ENCODE results near the gene ROCK2. TPM values are rescaled to one million over a fixed set of nuclear protein-coding genes. Genes with fewer than 3 reads are reported as not detected.

Gene ROCK2
- total RNA-seq, 2 experiments from 2014 or later, result 14.4 to 16.7 TPM

- ChIA-PET CTCF (interaction anchor here (0.6 to 3.4 kb wide), 5 partner anchors 23 to 427 kb away, joined by 3 to 16 read pairs (median 4); a partner anchor contains a TSS), POLR2A (interaction anchor here (0.7 to 1.4 kb wide), 3 partner anchors 23 to 26 kb away, joined by 3 to 4 read pairs (median 3); a partner anchor contains a TSS)
- H3K4me1 Mint-ChIP-seq, result peaks cover 18% of the 10 kb centered on the region
- H3K4me3 Mint-ChIP-seq, result peak within 1 kb of the TSS; percentile 73
- H3K27ac Mint-ChIP-seq, result peak within 1 kb of the TSS; percentile 83
- intact Hi-C loops (cut with DNase I, micrococcal nuclease), result loop anchor here (1.0 to 10.0 kb wide), 13 partner anchors 23 to 1035 kb away; partner anchors contain the start of genes PDIA6 (in 2 of the 2), HPCAL1 (in 1 of the 2), LPIN1 (in 1 of the 2) and ODC1 (in 1 of the 2)
- ATAC-seq, result peak; percentile 84
- no peak for DNase-seq
- H3K27me3 Mint-ChIP-seq, result no peaks in the 10 kb centered on the region
- no peaks in the 10 kb centered on the region for H3K36me3 Mint-ChIP-seq (ENCODE audit: low read depth)
- H3K9me3 Mint-ChIP-seq (ENCODE audit: low read depth), result no peaks in the 10 kb centered on the region
Measured at GRCh38 chr2:11155381-11156035, 188.9 kb downstream of the ROCK2 start, which contains the start of gene SLC66A3. Gene SLC66A3 (plus strand): TSS chr2:11155467. CDS start chr2:11155547, 80 bp downstream.

- Mint-ChIP-seq H3K4me1 (peaks cover 15% of the 10 kb centered on the region), H3K27me3 (no peaks in the 10 kb centered on the region), H3K4me3 (peak overlapping the region; percentile 73), H3K9me3 (ENCODE audit: low read depth) (no peaks in the 10 kb centered on the region), H3K27ac (peak overlapping the region; percentile 83), H3K36me3 (ENCODE audit: low read depth) (no peaks in the 10 kb centered on the region)
- ChIA-PET POLR2A (interaction anchor here (0.7 to 1.4 kb wide), 3 partner anchors 22 to 25 kb away, joined by 3 to 4 read pairs (median 3); a partner anchor contains a TSS), CTCF (interaction anchor here (0.7 to 3.4 kb wide), 4 partner anchors 22 to 428 kb away, joined by 3 to 16 read pairs (median 5); a partner anchor contains a TSS)
- ATAC-seq, result peak; percentile 95
- intact Hi-C loops (cut with DNase I, micrococcal nuclease), result loop anchor here (1.0 to 10.0 kb wide), 13 partner anchors 22 to 1034 kb away; partner anchors contain the start of genes PDIA6 (in 2 of the 2), HPCAL1 (in 1 of the 2), LPIN1 (in 1 of the 2) and ODC1 (in 1 of the 2)
- peak; percentile 100 for DNase-seq
Measured at GRCh38 chr2:11154923-11155380, 189.5 kb downstream of the ROCK2 start.

- peak; percentile 5 for ATAC-seq
- Mint-ChIP-seq H3K4me3 (peak overlapping the region; percentile 72), H3K9me3 (ENCODE audit: low read depth) (no peaks in the 10 kb centered on the region), H3K36me3 (ENCODE audit: low read depth) (no peaks in the 10 kb centered on the region), H3K27me3 (no peaks in the 10 kb centered on the region), H3K27ac (peak overlapping the region; percentile 83), H3K4me1 (peaks cover 15% of the 10 kb centered on the region)
- intact Hi-C loops (cut with DNase I, micrococcal nuclease), result loop anchor here (2.0 to 10.0 kb wide), 5 partner anchors 21 to 1033 kb away; partner anchors contain the start of genes ODC1 (in 1 of the 2) and ROCK2 (in 1 of the 2)
- peak; percentile 52 for DNase-seq
- ChIA-PET POLR2A (interaction anchor here (0.6 to 1.1 kb wide), 4 partner anchors 18 to 479 kb away, joined by 3 to 6 read pairs (median 4); a partner anchor contains a TSS), CTCF (interaction anchor here (3.4 kb wide), 1 partner anchor 22 kb away, joined by 16 read pairs; a partner anchor contains a TSS)
Measured at GRCh38 chr2:11154016-11154922, 190.2 kb downstream of the ROCK2 start.

GRCh38 chr2:11152591-11152990, 191.8 kb downstream of the ROCK2 start:
- no peaks in the 10 kb centered on the region for H3K9me3 Mint-ChIP-seq (ENCODE audit: low read depth)
- H3K4me1 Mint-ChIP-seq, result peaks cover 15% of the 10 kb centered on the region
- H3K27me3 Mint-ChIP-seq, result no peaks in the 10 kb centered on the region
- ChIA-PET POLR2A (interaction anchor here (1.6 kb wide), 1 partner anchor 20 kb away, joined by 4 read pairs; a partner anchor contains a TSS), CTCF (interaction anchor here (0.6 to 1.2 kb wide), 2 partner anchors 21 to 334 kb away, joined by 3 read pairs; no protein-coding TSS in a partner anchor)
- ATAC-seq (no peak), DNase-seq (no peak)
- intact Hi-C loops (cut with DNase I, micrococcal nuclease), result loop anchor here in 1 of 2 experiments (10.0 kb wide), 1 partner anchor 622 kb away; no protein-coding TSS in a partner anchor
- H3K36me3 Mint-ChIP-seq (ENCODE audit: low read depth), result no peaks in the 10 kb centered on the region
- H3K27ac Mint-ChIP-seq, result no peak overlapping the region
- no peak overlapping the region for H3K4me3 Mint-ChIP-seq

GRCh38 chr2:11147263-11147662, 197.2 kb downstream of the ROCK2 start:
- intact Hi-C loops (cut with DNase I, micrococcal nuclease), result no loop called here
- no peaks in the 10 kb centered on the region for H3K4me1 Mint-ChIP-seq
- ChIA-PET POLR2A (no interaction called here), CTCF (interaction anchor here (3.1 kb wide), 1 partner anchor 15 kb away, joined by 12 read pairs; a partner anchor contains a TSS)
- H3K27ac Mint-ChIP-seq, result no peak overlapping the region
- peaks cover 2% of the 10 kb centered on the region for H3K27me3 Mint-ChIP-seq
- DNase-seq (no peak), ATAC-seq (no peak)
- peaks cover 5% of the 10 kb centered on the region for H3K9me3 Mint-ChIP-seq (ENCODE audit: low read depth)
- no peak overlapping the region for H3K4me3 Mint-ChIP-seq
- H3K36me3 Mint-ChIP-seq (ENCODE audit: low read depth), result no peaks in the 10 kb centered on the region

GRCh38 chr2:11146076-11146475, 198.4 kb downstream of the ROCK2 start:
- POLR2A ChIA-PET, result no interaction called here
- no peaks in the 10 kb centered on the region for H3K4me1 Mint-ChIP-seq
- H3K9me3 Mint-ChIP-seq (ENCODE audit: low read depth), result peaks cover 5% of the 10 kb centered on the region

GRCh38 chr2:11145350-11145749, 199.1 kb downstream of the ROCK2 start:
- H3K27me3 Mint-ChIP-seq, result peaks cover 2% of the 10 kb centered on the region
- intact Hi-C loops (cut with DNase I, micrococcal nuclease), result no loop called here
- H3K4me1 Mint-ChIP-seq, result no peaks in the 10 kb centered on the region
- CTCF ChIA-PET, result interaction anchor here (3.1 kb wide), 1 partner anchor 13 kb away, joined by 12 read pairs; a partner anchor contains a TSS
- no peaks in the 10 kb centered on the region for H3K36me3 Mint-ChIP-seq (ENCODE audit: low read depth)
- no peak overlapping the region for H3K27ac Mint-ChIP-seq
- H3K4me3 Mint-ChIP-seq, result no peak overlapping the region
- ATAC-seq (no peak), DNase-seq (no peak)
- POLR2A ChIA-PET, result no interaction called here
- peaks cover 5% of the 10 kb centered on the region for H3K9me3 Mint-ChIP-seq (ENCODE audit: low read depth)

More at GRCh38 chr2:11146076-11146475, 198.4 kb downstream of the ROCK2 start:
- intact Hi-C loops (cut with DNase I, micrococcal nuclease), result no loop called here
- no peaks in the 10 kb centered on the region for H3K36me3 Mint-ChIP-seq (ENCODE audit: low read depth)
- ATAC-seq (no peak), DNase-seq (no peak)
- peaks cover 2% of the 10 kb centered on the region for H3K27me3 Mint-ChIP-seq
- no peak overlapping the region for H3K27ac Mint-ChIP-seq
- H3K4me3 Mint-ChIP-seq, result no peak overlapping the region
- CTCF ChIA-PET, result interaction anchor here (3.1 kb wide), 1 partner anchor 14 kb away, joined by 12 read pairs; a partner anchor contains a TSS

GRCh38 chr2:11144738-11145079, 199.7 kb downstream of the ROCK2 start:
- ChIA-PET CTCF (interaction anchor here (0.6 to 2.3 kb wide), 3 partner anchors 12 to 319 kb away, joined by 3 to 9 read pairs (median 3); a partner anchor contains a TSS), POLR2A (no interaction called here)
- Mint-ChIP-seq H3K4me1 (no peaks in the 10 kb centered on the region), H3K4me3 (no peak overlapping the region), H3K9me3 (ENCODE audit: low read depth) (peaks cover 5% of the 10 kb centered on the region), H3K36me3 (ENCODE audit: low read depth) (no peaks in the 10 kb centered on the region), H3K27ac (no peak overlapping the region), H3K27me3 (peaks cover 2% of the 10 kb centered on the region)
- DNase-seq (no peak), ATAC-seq (no peak)
- intact Hi-C loops (cut with DNase I, micrococcal nuclease), result no loop called here

GRCh38 chr2:11144077-11144737, 200.2 kb downstream of the ROCK2 start:
- ChIA-PET POLR2A (no interaction called here), CTCF (interaction anchor here (0.5 to 2.3 kb wide), 5 partner anchors 11 to 320 kb away, joined by 3 to 9 read pairs (median 3); a partner anchor contains a TSS)
- H3K27me3 Mint-ChIP-seq, result peaks cover 2% of the 10 kb centered on the region
- no peak overlapping the region for H3K4me3 Mint-ChIP-seq
- peaks cover 5% of the 10 kb centered on the region for H3K9me3 Mint-ChIP-seq (ENCODE audit: low read depth)
- no peaks in the 10 kb centered on the region for H3K36me3 Mint-ChIP-seq (ENCODE audit: low read depth)
- ATAC-seq (no peak), DNase-seq (no peak)
- intact Hi-C loops (cut with DNase I, micrococcal nuclease), result no loop called here
- H3K4me1 Mint-ChIP-seq, result no peaks in the 10 kb centered on the region
- H3K27ac Mint-ChIP-seq, result no peak overlapping the region

GRCh38 chr2:11142987-11143386, 201.4 kb downstream of the ROCK2 start:
- Mint-ChIP-seq H3K27ac (no peak overlapping the region), H3K4me3 (no peak overlapping the region), H3K27me3 (peaks cover 2% of the 10 kb centered on the region), H3K36me3 (ENCODE audit: low read depth) (no peaks in the 10 kb centered on the region), H3K9me3 (ENCODE audit: low read depth) (peaks cover 5% of the 10 kb centered on the region), H3K4me1 (no peaks in the 10 kb centered on the region)
- intact Hi-C loops (cut with DNase I, micrococcal nuclease), result no loop called here
- POLR2A ChIA-PET, result no interaction called here
- DNase-seq, result no peak
- CTCF ChIA-PET, result interaction anchor here (0.7 to 2.3 kb wide), 3 partner anchors 10 to 148 kb away, joined by 3 to 9 read pairs (median 3); a partner anchor contains a TSS
- no peak for ATAC-seq

All from activated CD4-positive, alpha-beta T cell treated with anti-CD3 and anti-CD28 coated beads for 36 hours (primary cell).